Ishikawa (cell line): ENCODE results near the gene IFNA5.

Source experiments
- CEBPB ChIP-seq: IDR thresholded peaks from 2 replicates; pipeline ENCODE4 v1.6.1; 2012
- CREB1 ChIP-seq: IDR thresholded peaks from 2 replicates; pipeline ENCODE4 v1.6.1; 2012; ENCODE audit warnings: low read depth
- EGR1 ChIP-seq: IDR thresholded peaks from 2 replicates; pipeline ENCODE4 v1.6.1; 2012
- EP300 ChIP-seq: IDR thresholded peaks from 2 replicates; pipeline ENCODE4 v1.6.1; 2012; ENCODE audit warnings: borderline replicate concordance
- FOXM1 ChIP-seq: IDR thresholded peaks from 2 replicates; pipeline ENCODE4 v1.6.1; 2012; ENCODE audit warnings: low read depth, borderline replicate concordance
- MAX ChIP-seq: IDR thresholded peaks from 2 replicates; pipeline ENCODE4 v1.6.1; 2012
- RAD21 ChIP-seq: IDR thresholded peaks from 2 replicates; pipeline ENCODE4 v1.6.1; 2012; ENCODE audit warnings: low read depth
- REST ChIP-seq: IDR thresholded peaks from 2 replicates; pipeline ENCODE4 v1.6.1; 2012; ENCODE audit warnings: low read depth, mild to moderate bottlenecking
- TAF1 ChIP-seq: IDR thresholded peaks from 2 replicates; pipeline ENCODE4 v1.6.1; 2012; ENCODE audit warnings: low read depth, mild to moderate bottlenecking
- TCF12 ChIP-seq: IDR thresholded peaks from 2 replicates; pipeline ENCODE4 v1.6.1; 2012; ENCODE audit warnings: low read depth
- USF1 ChIP-seq: IDR thresholded peaks from 2 replicates; pipeline ENCODE4 v1.6.1; 2012
- YY1 ChIP-seq: IDR thresholded peaks from 2 replicates; pipeline ENCODE4 v1.6.1; 2012; ENCODE audit warnings: low read depth
- ZBTB7A ChIP-seq: IDR thresholded peaks from 2 replicates; pipeline ENCODE4 v1.6.1; 2012; ENCODE audit warnings: low read depth

DNA sequence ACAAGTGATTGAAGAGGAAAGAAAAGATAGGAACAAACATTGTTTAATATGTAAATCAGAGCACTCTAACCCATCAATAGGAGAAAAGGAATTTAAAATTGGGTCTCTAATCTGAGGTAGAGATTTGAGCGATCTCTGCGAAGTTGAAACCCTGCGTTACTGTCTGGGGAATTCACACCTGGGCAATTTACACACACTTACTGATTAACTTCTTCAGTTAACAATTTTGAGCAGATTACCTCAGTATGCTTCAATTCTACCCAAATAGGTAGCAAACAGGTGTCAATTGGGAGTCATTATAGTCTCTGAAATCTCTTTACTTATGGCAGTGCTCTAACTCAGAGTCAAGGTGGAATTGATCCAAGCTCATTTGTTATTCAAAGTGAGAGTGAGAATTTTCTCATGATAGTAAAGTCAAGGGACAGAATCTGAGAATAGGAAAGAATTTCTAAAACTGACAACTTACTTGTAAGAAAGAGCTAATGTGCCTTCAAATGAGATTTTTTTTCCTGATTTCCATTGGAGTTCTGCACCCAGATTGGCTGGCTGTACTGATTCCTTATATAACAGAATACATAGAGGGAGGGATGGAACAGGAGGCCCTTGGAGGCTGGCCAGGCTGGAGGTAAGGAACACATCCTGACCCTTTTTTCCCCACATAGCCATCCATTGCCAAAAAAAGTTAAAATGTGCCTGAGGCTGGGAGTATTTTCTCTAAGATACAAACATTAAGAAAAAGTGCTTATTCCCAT lies 38.2 kb downstream of the IFNA5 start:
- TF ChIP-seq REST (no peak), EP300 (no peak), USF1 (no peak), YY1 (no peak), FOXM1 (no peak), MAX (no peak), TAF1 (no peak), TCF12 (no peak), RAD21 (no peak), CREB1 (no peak), CEBPB (no peak), EGR1 (no peak), ZBTB7A (no peak)
